GM10248 (cell line): ENCODE results near the gene THRSP.

Experiments used
- CTCF ChIA-PET: fragments of 300-600 bp; sonication (Branson Sonifier 250); formaldehyde crosslinking; extraction: SDS; loops from one replicate; lab custom pipeline; 2021; ENCODE audit warnings: antibody characterized with exemption; lab: Yijun Ruan, JAX
- POLR2A ChIA-PET: fragments of 350-650 bp; sonication (Branson Sonifier 250); formaldehyde crosslinking; extraction: SDS; loops from one replicate; lab custom pipeline; 2020; ENCODE audit warnings: antibody characterized with exemption; lab: Yijun Ruan, JAX
- DNase-seq: peaks from one replicate; pipeline ENCODE4 v3.0.0; 2012; ENCODE audit errors: extremely low spot score
- TF ChIP-seq, protein P1 (sequence below): IDR thresholded peaks from 2 replicates; pipeline ENCODE4 v1.5.1; 2012; ENCODE audit warnings: mild to moderate bottlenecking, low read depth; ENCODE audit errors: extremely low read depth, missing control alignments, control extremely low read depth

THRSP gene

DNA sequence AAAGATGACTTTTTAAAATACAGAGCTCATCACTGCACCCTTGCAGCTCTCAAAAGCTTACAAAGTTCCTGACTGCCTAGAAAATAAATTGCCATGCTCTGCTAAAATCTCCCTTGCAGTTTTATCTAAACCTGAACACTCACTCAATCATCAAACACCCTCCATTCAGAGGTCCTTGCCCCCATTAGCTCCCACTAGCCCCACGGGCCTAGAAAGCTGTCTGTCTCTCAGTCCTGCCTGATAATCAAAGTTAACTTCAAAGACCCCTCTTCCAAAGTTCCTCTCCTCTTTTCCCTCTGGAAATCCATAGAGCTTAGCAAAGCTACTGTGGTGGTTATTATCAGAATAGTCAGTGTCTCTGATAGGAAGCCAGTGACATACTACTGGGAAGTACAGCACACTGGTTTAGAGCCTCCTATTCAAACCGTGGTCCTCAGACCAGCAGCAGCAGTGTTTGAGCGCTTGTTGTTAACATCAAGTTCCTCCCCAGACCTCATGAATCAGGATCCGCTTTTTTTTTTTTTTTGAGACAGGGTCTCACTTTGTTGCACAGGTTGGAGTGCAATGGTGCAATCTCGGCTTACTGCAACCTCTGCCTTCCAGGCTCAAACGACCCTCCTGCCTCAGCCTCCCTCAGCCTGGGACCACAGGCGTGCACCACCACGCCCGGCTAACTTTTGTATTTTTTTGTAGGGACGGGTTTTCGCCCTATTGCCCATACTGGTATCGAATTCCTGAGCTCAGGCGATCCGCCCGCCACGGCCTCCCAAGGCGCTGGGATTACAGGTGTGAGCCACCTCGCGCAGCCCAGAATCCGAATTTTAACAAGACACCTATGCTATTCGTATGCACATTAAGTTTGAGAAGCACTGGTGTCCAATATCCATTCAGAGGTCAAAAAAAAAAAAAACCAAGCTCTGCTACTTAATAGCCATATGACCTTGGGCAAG lies 14.8 kb downstream of the THRSP start:
- DNase-seq = no peak

DNA sequence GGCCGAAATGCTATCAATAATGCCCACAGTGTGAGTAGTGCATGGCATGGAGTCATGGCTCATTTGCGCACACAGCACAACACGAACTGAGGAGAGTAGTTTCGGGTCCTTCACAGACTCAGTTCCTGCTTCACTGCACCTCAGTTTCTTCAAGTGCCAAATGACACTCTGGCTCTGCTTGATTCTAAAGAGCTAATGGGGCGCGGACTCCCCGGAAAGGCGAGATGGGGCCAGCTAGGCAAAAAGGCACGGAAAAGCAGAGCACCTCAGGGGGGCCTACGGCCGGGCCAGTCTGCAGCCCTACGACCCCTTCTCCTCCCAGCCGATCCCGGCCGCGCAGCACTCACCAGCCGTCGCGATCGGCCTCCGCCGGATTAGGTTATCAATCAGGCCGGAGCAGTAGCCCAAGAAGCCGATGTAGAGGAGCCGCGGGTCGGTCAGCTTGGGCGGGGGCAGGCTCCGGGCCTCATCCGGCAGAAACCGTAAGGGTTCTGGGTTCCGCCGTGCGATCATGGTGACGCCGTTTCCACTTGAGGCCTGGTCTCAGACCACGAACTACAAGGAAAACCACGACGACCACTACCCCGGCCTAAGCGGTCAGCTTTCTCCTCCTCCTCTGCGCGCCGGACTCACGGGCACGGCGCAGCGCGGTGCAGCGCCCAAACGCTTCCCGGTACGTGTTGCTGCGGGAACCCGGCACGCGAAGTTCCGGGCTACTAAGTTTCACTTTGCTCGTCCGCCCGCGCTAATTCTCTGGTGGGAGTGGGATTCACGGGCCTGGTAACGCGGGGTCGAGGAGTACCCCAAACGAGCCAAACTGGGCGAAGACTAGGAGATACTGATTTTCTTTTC lies 15.8 kb downstream of the THRSP start, which contains the start of gene NDUFC2:
Gene NDUFC2, minus strand, starts transcription at position 631 of the 852 bp plus-strand sequence. Its CDS starts 118 bp downstream, at position 513.
- peak; percentile 83 for DNase-seq
- TF ChIP-seq, protein P1, sequence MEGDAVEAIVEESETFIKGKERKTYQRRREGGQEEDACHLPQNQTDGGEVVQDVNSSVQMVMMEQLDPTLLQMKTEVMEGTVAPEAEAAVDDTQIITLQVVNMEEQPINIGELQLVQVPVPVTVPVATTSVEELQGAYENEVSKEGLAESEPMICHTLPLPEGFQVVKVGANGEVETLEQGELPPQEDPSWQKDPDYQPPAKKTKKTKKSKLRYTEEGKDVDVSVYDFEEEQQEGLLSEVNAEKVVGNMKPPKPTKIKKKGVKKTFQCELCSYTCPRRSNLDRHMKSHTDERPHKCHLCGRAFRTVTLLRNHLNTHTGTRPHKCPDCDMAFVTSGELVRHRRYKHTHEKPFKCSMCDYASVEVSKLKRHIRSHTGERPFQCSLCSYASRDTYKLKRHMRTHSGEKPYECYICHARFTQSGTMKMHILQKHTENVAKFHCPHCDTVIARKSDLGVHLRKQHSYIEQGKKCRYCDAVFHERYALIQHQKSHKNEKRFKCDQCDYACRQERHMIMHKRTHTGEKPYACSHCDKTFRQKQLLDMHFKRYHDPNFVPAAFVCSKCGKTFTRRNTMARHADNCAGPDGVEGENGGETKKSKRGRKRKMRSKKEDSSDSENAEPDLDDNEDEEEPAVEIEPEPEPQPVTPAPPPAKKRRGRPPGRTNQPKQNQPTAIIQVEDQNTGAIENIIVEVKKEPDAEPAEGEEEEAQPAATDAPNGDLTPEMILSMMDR = no peak
- ChIA-PET CTCF (interaction anchor here (0.6 to 1.4 kb wide), 6 partner anchors 11 to 485 kb away, joined by 3 to 4 read pairs (median 3); no protein-coding TSS in a partner anchor), POLR2A (interaction anchor here (0.7 to 0.9 kb wide), 2 partner anchors 9 to 84 kb away, joined by 3 to 4 read pairs; no protein-coding TSS in a partner anchor)

More for the DNA sequence above, 14.8 kb downstream of the THRSP start:
- TF ChIP-seq, protein P1 = no peak
- ChIA-PET POLR2A (interaction anchor here (0.5 to 0.9 kb wide), 3 partner anchors 10 to 84 kb away, joined by 3 to 4 read pairs (median 3); no protein-coding TSS in a partner anchor), CTCF (interaction anchor here (0.7 to 1.8 kb wide), 12 partner anchors 10 to 476 kb away, joined by 3 to 6 read pairs (median 3); partner anchors contain the start of gene INTS4)

DNA sequence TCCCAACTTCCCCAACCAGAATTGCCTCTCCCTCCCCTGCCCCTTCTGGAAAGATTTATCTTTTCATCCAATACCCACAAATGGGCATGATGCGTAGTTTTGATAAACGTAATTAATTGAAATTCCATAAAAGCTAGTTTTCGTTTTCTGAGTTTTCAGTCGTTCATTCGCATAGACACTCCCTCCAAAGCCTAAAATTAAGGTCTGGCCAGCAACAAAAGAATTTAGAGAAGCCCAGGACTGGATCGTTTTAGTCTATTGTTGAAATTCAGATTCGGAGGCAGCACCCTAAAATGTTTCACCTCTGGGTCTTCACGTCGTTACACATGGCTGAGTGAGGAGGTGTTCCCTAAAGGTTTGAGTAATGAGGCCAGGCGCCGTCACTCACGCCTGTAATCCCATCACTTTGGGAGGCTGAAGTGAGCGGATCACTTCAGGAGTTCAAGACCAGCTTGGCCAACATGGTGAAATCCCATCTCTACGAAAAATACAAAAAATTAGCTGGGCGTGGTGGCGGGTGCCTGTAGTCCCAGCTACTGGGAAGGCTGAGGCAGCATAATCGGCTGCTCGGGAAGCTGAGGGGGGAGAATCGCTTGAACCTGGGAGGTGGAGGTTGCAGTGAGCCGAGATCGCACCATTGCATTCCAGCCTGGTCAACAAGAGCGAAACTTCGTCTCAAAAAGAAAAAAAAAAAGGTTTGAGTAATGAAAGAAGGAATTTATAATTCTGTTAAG lies 16.6 kb downstream of the THRSP start:
- CTCF ChIA-PET = interaction anchor here (0.6 kb wide), 1 partner anchor 34 kb away, joined by 3 read pairs; no protein-coding TSS in a partner anchor
- TF ChIP-seq, protein P1 = no peak
- no peak for DNase-seq
- POLR2A ChIA-PET = no interaction called here

DNA sequence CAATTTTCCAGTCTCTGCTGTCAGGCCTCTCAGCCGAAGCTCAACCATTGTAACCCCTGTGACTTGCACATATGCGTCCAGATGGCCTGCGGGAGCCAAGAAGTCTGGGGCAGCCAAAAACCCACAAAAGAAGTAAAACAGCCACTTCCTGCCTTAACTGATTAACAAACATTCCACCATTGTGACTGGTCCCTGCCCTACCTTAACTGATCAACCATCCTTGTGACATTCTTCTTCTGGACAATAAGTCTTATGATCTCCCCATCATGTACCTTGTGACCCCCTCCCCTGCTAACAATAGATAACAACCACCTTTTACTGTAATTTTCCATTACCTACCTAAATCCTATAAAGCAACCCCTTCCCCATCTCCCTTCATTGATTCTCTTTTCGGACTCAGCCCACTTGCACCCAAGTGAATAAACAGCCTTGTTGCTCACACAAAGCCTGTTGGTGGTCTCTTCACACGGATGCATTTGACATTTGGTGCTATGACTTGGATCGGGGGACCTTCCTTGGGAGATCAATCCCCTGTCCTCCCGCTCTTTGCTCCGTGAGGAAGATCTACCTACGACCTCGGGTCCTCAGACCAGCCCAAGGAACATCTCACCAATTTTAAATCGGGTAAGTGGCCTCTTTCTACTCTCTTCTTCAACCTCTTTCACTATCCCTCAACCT lies 17.3 kb downstream of the THRSP start:
- CTCF ChIA-PET = no interaction called here

DNA sequence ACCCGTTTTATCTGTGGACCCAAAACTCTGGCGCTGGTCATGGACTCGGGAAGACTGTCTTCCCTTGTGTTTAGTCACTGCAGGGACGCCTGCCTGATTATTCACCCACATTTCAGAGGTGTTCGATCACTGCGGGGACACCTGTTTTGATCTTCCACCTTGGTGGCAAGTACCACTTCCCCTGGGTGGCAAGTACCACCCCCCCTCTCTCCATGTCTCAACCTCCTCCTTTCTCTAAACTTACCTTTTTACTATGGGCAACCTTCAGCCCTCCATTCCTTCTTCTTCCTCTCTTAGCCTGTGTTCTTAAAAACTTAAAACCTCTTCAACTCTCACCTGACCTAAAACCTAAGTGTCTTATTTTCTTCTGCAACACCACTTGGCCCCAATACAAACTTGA lies 17.9 kb downstream of the THRSP start:
- ChIA-PET CTCF (no interaction called here), POLR2A (no interaction called here)

More for the DNA sequence above, 17.3 kb downstream of the THRSP start:
- TF ChIP-seq, protein P1 = no peak
- no peak for DNase-seq
- POLR2A ChIA-PET = no interaction called here

More for the DNA sequence above, 17.9 kb downstream of the THRSP start:
- TF ChIP-seq, protein P1 = no peak
- no peak for DNase-seq
